BLaER1 treated with 17β-estradiol and CSF1 and Interleukin-3, amounts not matched to agents 10 nM and 100 nM (cell line): Measurements from ENCODE around the gene HERC4.

Experiments used
- H3K27ac ChIP-seq, 11 experiments: shearing (Covaris generic); formaldehyde crosslinking; 2 replicates each; pipeline ENCODE4 v1.8.1; 2022
- H3K27me3 ChIP-seq, 11 experiments: shearing (Covaris generic); formaldehyde crosslinking; 2 replicates each; pipeline ENCODE4 v1.8.1; 2022
- H3K36me3 ChIP-seq, 11 experiments: shearing (Covaris generic); formaldehyde crosslinking; 2 replicates each; pipeline ENCODE4 v1.8.1; 2022
- H3K4me1 ChIP-seq, 10 experiments: shearing (Covaris generic); formaldehyde crosslinking; 2 replicates each; pipeline ENCODE4 v1.8.1; 2022
- H3K4me2 ChIP-seq, 11 experiments: shearing (Covaris generic); formaldehyde crosslinking; 2 replicates each; pipeline ENCODE4 v1.8.1; 2022
- H3K4me3 ChIP-seq, 10 experiments: shearing (Covaris generic); formaldehyde crosslinking; 2 replicates each; pipeline ENCODE4 v1.8.1; 2022
- H3K9ac ChIP-seq, 11 experiments: shearing (Covaris generic); formaldehyde crosslinking; 2 replicates each; pipeline ENCODE4 v1.8.1; 2022
- H3K9me3 ChIP-seq, 11 experiments: shearing (Covaris generic); formaldehyde crosslinking; replicated peaks in 1 of 11; 2 replicates each; pipeline ENCODE4 v1.8.1; 2022
- H4K20me1 ChIP-seq, 11 experiments: shearing (Covaris generic); formaldehyde crosslinking; 2 replicates each; pipeline ENCODE4 v1.8.1; 2022
- Cebpa-rat ChIP-seq, 11 experiments: shearing (Covaris generic); IDR thresholded peaks; 2 replicates each; pipeline ENCODE4 v1.8.1; 2022

HERC4 gene

DNA sequence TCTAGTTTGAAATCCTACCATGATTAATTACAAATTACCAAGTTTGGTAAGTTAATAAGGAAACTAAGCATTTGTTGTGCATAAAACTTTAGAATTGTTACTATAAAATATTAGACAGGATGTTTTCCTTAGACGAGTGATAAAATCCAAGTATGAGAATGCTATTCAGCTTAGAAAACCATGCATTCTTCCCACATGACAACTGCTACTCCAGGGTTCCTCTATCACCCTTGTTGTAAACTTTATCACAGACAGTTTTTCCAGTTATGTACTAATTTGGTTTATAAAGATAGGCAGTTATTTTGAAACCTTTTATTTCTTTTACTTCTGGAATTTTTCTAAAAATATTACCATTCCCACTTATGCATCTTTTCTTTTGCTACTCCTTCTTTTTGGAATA is 138.7 kb downstream of the HERC4 start:
- no peak for TF ChIP-seq Cebpa-rat (IDR thresholded peaks at IDR 0.05)
- Histone ChIP-seq H4K20me1 (no peaks in the 10 kb centered on the region; a peak in 1 of 22 replicates), H3K4me2 (no peak overlapping the region), H3K36me3 (peaks cover 47 to 94% (median 79%) of the 10 kb centered on the region in 11 experiments), H3K9ac (no peak overlapping the region), H3K27ac (no peak overlapping the region), H3K27me3 (no peaks in the 10 kb centered on the region), H3K4me1 (peaks cover 0 to 29% (median 7%) of the 10 kb centered on the region in 10 experiments; a peak in 10 of 20 replicates), H3K4me3 (no peak overlapping the region), H3K9me3 (no peaks in the 10 kb centered on the region)

GRCh38 chr10:67935223-67935622 is 139.9 kb downstream of the HERC4 start:
- Histone ChIP-seq H3K27me3 (no peaks in the 10 kb centered on the region), H3K9ac (no peak overlapping the region), H3K4me3 (no peak overlapping the region), H3K4me2 (peak overlapping the region in 2 of 11 experiments; percentile 50 to 63; a peak in 4 of 22 replicates), H3K27ac (no peak overlapping the region), H3K36me3 (peaks cover 55 to 98% (median 82%) of the 10 kb centered on the region in 11 experiments), H3K4me1 (peaks cover 0 to 29% (median 7%) of the 10 kb centered on the region in 10 experiments; a peak in 10 of 20 replicates), H4K20me1 (no peaks in the 10 kb centered on the region; a peak in 1 of 22 replicates), H3K9me3 (no peaks in the 10 kb centered on the region)
- no peak for TF ChIP-seq Cebpa-rat (IDR thresholded peaks at IDR 0.05)

DNA sequence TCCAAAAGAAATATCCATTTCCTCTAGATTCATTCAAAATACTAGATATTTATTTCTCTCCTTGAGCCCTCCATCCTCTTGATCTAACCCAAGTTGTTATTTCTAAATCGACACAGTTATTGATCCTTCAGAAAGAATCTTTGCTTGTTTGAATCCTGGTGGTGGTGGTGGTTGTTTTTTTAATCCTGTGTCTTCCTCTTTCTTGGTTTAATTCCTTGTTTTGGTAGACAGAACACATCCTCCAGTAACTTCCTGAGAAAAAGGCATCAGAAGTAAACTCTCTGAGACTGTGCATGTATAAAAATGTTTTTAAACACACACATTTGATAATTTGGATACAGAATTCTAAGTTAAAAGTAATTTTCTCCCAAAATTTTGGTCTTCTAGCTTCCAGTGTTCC is 140.7 kb downstream of the HERC4 start:
- Histone ChIP-seq H3K4me3 (no peak overlapping the region), H3K36me3 (peaks cover 63 to 98% (median 85%) of the 10 kb centered on the region in 11 experiments), H4K20me1 (peaks cover 0 to under 1% (median 0%) of the 10 kb centered on the region in 11 experiments; a peak in 1 of 22 replicates), H3K4me1 (peaks cover 0 to 29% (median 7%) of the 10 kb centered on the region in 10 experiments; a peak in 10 of 20 replicates), H3K4me2 (peak overlapping the region in 5 of 11 experiments; percentile 10 to 63 (median 31); a peak in 7 of 22 replicates), H3K9me3 (no peaks in the 10 kb centered on the region), H3K9ac (no peak overlapping the region), H3K27ac (peak overlapping the region in 4 of 11 experiments; percentile 21 to 52 (median 35); a peak in 6 of 22 replicates), H3K27me3 (no peaks in the 10 kb centered on the region)
- no peak for TF ChIP-seq Cebpa-rat (IDR thresholded peaks at IDR 0.05)

DNA sequence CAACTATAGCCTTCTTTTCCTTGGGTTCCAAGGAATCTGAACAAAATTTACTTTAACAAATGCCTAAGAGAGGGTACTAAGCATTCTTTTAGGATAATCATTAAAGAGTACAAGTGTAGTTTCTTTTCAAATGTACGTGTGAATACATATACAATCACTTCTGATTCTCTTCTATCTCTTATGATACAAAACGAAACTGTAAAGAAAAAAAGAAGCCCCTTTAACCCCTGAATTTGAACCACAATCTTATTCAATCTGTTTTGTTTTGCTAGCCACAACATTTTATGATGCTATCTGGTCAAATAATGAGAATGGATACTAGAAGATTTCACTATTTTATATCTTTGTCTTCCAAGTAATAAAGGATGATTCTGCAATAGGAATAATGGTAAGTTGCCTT is 141.9 kb downstream of the HERC4 start:
- no peaks in the 10 kb centered on the region for H3K27me3 ChIP-seq
- no peaks in the 10 kb centered on the region for H3K9me3 ChIP-seq
- H3K27ac ChIP-seq: no peak overlapping the region; a peak in 1 of 22 replicates
- no peak overlapping the region for H3K4me3 ChIP-seq
- H3K9ac ChIP-seq: no peak overlapping the region
- H4K20me1 ChIP-seq: peaks cover 0 to 5% (median 0%) of the 10 kb centered on the region in 11 experiments; a peak in 1 of 22 replicates
- TF ChIP-seq Cebpa-rat (IDR thresholded peaks at IDR 0.05): no peak
- H3K4me2 ChIP-seq: no peak overlapping the region
- H3K36me3 ChIP-seq: peaks cover 60 to 98% (median 84%) of the 10 kb centered on the region in 11 experiments
- peaks cover 0 to 29% (median 7%) of the 10 kb centered on the region in 10 experiments; a peak in 10 of 20 replicates for H3K4me1 ChIP-seq

DNA sequence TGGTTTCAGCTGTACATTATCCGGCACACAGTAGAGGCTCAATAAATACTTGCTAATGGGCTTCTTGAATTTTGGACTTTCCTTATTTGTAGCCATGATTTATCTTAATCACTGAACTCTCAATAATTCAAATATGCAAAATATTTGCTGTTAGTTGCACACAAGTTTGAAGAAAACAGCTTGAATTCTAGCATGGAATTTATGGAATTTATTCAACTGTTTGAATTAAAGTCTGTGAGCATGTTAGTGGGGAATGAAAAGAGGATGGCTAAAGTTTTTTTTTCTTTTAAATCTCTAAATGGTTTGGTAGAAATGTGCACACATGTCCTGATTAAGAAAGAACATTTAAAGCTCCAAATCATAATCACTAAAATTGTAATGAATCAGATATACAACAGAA is 148.1 kb downstream of the HERC4 start:
- peaks cover 0 to 5% (median 0%) of the 10 kb centered on the region in 11 experiments; a peak in 2 of 22 replicates for H4K20me1 ChIP-seq
- no peaks in the 10 kb centered on the region for H3K27me3 ChIP-seq
- H3K27ac ChIP-seq: no peak overlapping the region
- TF ChIP-seq Cebpa-rat (IDR thresholded peaks at IDR 0.05): no peak
- peaks cover 62 to 100% (median 88%) of the 10 kb centered on the region in 11 experiments for H3K36me3 ChIP-seq
- no peaks in the 10 kb centered on the region for H3K4me1 ChIP-seq
- no peak overlapping the region for H3K4me2 ChIP-seq
- no peak overlapping the region for H3K4me3 ChIP-seq
- no peaks in the 10 kb centered on the region for H3K9me3 ChIP-seq
- H3K9ac ChIP-seq: no peak overlapping the region

DNA sequence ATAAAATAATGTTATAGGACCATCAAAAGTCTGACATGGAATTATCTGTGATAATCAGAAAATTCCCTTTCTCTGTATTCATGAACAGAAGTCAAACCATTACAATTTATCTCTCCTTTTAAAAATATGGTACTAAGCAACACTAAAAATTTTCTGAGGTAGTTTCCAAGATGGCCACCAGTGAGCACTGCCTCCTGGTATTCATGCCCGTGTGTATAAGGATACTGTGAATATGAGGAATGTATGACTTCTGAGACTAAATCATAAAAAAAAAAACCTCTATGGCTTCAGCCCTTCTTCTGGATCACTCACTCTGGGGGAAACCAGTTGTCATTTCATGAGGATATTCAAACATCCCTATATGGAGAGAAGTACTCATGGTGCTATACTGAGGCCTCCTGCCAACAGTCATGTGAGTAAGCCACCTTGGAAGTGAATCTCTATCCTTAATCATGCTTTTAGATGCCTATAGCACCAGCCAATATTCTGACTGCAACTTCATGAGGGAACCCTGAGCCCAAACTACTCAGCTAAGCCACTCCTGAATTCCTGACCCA is 149.6 kb downstream of the HERC4 start:
- Histone ChIP-seq H3K9me3 (no peaks in the 10 kb centered on the region), H3K27ac (no peak overlapping the region), H3K9ac (no peak overlapping the region), H3K4me3 (no peak overlapping the region), H3K4me2 (no peak overlapping the region), H3K27me3 (no peaks in the 10 kb centered on the region), H4K20me1 (peaks cover 0 to 9% (median 0%) of the 10 kb centered on the region in 11 experiments; a peak in 3 of 22 replicates), H3K4me1 (no peaks in the 10 kb centered on the region), H3K36me3 (peaks cover 48 to 100% (median 80%) of the 10 kb centered on the region in 11 experiments)
- no peak for TF ChIP-seq Cebpa-rat (IDR thresholded peaks at IDR 0.05)

DNA sequence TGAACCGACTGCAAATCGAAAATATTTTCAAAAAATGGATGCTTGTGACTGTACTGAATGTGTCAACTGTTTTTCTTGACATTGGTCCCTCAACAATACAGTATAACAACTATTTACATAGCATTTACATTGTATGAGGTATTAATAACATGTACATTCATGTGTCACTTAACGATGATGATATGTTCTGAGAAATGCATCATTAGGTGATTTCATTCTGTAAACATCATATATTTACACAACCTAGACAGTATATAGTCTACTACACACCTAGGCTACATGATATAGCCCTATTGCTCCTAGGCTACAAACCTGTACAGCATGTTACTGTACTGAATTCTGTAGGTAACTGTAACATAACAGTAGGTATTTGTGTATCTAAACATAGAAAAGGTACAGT is 150.9 kb downstream of the HERC4 start:
- Histone ChIP-seq H4K20me1 (peaks cover 0 to 9% (median 0%) of the 10 kb centered on the region in 11 experiments; a peak in 4 of 22 replicates), H3K27ac (no peak overlapping the region), H3K27me3 (no peaks in the 10 kb centered on the region), H3K4me3 (no peak overlapping the region), H3K9ac (no peak overlapping the region), H3K4me2 (no peak overlapping the region), H3K4me1 (no peaks in the 10 kb centered on the region), H3K36me3 (peaks cover 44 to 100% (median 79%) of the 10 kb centered on the region in 11 experiments), H3K9me3 (no peaks in the 10 kb centered on the region)
- no peak for TF ChIP-seq Cebpa-rat (IDR thresholded peaks at IDR 0.05)

GRCh38 chr10:67923551-67923950 is 151.5 kb downstream of the HERC4 start:
- no peak overlapping the region for H3K9ac ChIP-seq
- peaks cover 49 to 100% (median 79%) of the 10 kb centered on the region in 11 experiments for H3K36me3 ChIP-seq
- H3K27me3 ChIP-seq: no peaks in the 10 kb centered on the region
- H3K4me1 ChIP-seq: no peaks in the 10 kb centered on the region
- H3K4me2 ChIP-seq: no peak overlapping the region
- no peak overlapping the region for H3K4me3 ChIP-seq
- no peaks in the 10 kb centered on the region for H3K9me3 ChIP-seq
- peaks cover 0 to 14% (median 0%) of the 10 kb centered on the region in 11 experiments; a peak in 8 of 22 replicates for H4K20me1 ChIP-seq
- no peak overlapping the region for H3K27ac ChIP-seq
- no peak for TF ChIP-seq Cebpa-rat (IDR thresholded peaks at IDR 0.05)

- no peaks in the 10 kb centered on the region for H3K27me3 ChIP-seq
- H3K36me3 ChIP-seq: peaks cover 54 to 98% (median 79%) of the 10 kb centered on the region in 11 experiments
- no peak overlapping the region for H3K4me2 ChIP-seq
- H3K27ac ChIP-seq: no peak overlapping the region
- H3K9me3 ChIP-seq: no peaks in the 10 kb centered on the region
- peaks cover 0 to 29% (median 11%) of the 10 kb centered on the region in 11 experiments; a peak in 13 of 22 replicates for H4K20me1 ChIP-seq
- no peak for TF ChIP-seq Cebpa-rat (IDR thresholded peaks at IDR 0.05)
- no peak overlapping the region for H3K4me3 ChIP-seq
- no peaks in the 10 kb centered on the region for H3K4me1 ChIP-seq
- no peak overlapping the region for H3K9ac ChIP-seq
Measured at GRCh38 chr10:67921065-67921464, 154.0 kb downstream of the HERC4 start.
